ENCODE data around the gene GMPS. TPM values are rescaled to one million over a fixed set of nuclear protein-coding genes. Genes with fewer than 3 reads are reported as not detected.

Gene GMPS
- total RNA-seq, 1 experiment from 2014 or later: 136 TPM

DNA sequence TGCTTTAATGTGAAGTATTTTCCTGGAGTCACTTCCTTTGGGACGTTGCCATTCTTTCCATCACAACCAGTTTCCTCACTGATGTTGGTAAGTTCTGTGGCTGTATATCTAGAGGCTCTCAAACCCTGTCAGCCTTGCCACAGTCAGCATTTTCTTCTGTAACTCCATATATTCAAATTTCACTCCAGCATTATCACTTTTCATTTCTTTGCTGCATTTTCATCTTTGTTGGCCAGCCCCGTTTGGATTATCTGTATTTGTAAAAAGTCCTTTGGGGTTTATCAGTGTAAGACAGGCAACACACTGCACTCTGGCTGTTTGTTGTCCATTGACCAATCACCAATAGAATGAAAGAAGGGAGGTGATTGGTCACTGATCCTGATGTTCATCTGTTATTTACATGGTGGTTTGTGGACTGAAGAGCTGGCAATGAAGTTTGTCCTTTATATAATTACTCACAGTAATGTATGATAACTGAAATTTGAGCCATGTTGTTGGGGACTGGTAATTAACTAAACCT is 20.3 kb downstream of the GMPS start:
- H3K9me3 Mint-ChIP-seq: no peaks in the 10 kb centered on the region
- no peak for TF ChIP-seq SMAD4 (CRISPR knock-in tag; IDR thresholded peaks at IDR 0.05)
- TF ChIP-seq FOXJ3 (CRISPR knock-in tag; IDR thresholded peaks at IDR 0.05; ENCODE audit: borderline replicate concordance): no peak
- TF ChIP-seq TEAD4 (CRISPR knock-in tag; IDR thresholded peaks at IDR 0.05): no peak
- no peak for TF ChIP-seq ELF4 (CRISPR knock-in tag; IDR thresholded peaks at IDR 0.05; ENCODE audit: low read depth)
- TF ChIP-seq, protein P1, sequence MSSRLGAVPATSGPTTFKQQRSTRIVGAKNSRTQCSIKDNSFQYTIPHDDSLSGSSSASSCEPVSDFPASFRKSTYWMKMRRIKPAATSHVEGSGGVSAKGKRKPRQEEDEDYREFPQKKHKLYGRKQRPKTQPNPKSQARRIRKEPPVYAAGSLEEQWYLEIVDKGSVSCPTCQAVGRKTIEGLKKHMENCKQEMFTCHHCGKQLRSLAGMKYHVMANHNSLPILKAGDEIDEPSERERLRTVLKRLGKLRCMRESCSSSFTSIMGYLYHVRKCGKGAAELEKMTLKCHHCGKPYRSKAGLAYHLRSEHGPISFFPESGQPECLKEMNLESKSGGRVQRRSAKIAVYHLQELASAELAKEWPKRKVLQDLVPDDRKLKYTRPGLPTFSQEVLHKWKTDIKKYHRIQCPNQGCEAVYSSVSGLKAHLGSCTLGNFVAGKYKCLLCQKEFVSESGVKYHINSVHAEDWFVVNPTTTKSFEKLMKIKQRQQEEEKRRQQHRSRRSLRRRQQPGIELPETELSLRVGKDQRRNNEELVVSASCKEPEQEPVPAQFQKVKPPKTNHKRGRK (CRISPR knock-in tag; IDR thresholded peaks at IDR 0.05; ENCODE audit: borderline replicate concordance): no peak
- TF ChIP-seq TEAD1 (CRISPR knock-in tag; IDR thresholded peaks at IDR 0.05): no peak
- TF ChIP-seq NFYB (CRISPR knock-in tag; conservative IDR thresholded peaks at IDR 0.05; ENCODE audit: low read depth): no peak
- TF ChIP-seq, protein P2, sequence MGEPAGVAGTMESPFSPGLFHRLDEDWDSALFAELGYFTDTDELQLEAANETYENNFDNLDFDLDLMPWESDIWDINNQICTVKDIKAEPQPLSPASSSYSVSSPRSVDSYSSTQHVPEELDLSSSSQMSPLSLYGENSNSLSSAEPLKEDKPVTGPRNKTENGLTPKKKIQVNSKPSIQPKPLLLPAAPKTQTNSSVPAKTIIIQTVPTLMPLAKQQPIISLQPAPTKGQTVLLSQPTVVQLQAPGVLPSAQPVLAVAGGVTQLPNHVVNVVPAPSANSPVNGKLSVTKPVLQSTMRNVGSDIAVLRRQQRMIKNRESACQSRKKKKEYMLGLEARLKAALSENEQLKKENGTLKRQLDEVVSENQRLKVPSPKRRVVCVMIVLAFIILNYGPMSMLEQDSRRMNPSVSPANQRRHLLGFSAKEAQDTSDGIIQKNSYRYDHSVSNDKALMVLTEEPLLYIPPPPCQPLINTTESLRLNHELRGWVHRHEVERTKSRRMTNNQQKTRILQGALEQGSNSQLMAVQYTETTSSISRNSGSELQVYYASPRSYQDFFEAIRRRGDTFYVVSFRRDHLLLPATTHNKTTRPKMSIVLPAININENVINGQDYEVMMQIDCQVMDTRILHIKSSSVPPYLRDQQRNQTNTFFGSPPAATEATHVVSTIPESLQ (CRISPR knock-in tag; IDR thresholded peaks at IDR 0.05): no peak
- ChIA-PET POLR2A (no interaction called here), CTCF (interaction anchor here (1.1 kb wide), 1 partner anchor 84 kb away, joined by 6 read pairs; the partner anchor contains the start of gene C3orf33)
- H3K27me3 Mint-ChIP-seq (ENCODE audit: low read depth): no peaks in the 10 kb centered on the region
- ATAC-seq (no peak; the same call in 1 of the 2 replicates), DNase-seq (ENCODE audit: low spot score) (no peak)
- H3K36me3 Mint-ChIP-seq: peaks cover 21% of the 10 kb centered on the region
- H3K4me3 Mint-ChIP-seq: no peak overlapping the region
- peaks cover 12% of the 10 kb centered on the region for H3K4me1 Mint-ChIP-seq
- H3K27ac Mint-ChIP-seq: no peak overlapping the region

DNA sequence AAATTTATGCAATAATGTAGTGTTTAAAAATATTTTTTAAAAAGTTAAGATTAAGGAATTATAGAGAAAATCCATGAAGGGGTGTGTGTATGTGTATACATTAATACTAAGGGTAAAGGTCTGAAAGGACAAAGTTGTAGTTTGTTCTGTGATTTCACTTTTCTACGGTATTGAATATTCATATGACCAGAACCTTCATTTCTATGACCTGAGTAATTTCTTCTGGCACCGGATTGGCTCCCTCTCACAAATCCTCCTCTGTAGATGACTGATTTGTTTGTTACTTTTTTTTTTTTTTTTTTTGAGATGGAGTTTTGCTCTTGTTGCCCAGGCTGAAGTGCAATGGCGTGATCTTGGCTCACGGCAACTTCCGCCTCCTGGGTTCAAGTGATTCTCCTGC is 20.9 kb downstream of the GMPS start:
- ChIA-PET CTCF (interaction anchor here (0.7 kb wide), 1 partner anchor 59 kb away, joined by 3 read pairs; no protein-coding TSS in a partner anchor), POLR2A (no interaction called here)
- no peak for ATAC-seq
- no peak for DNase-seq (ENCODE audit: low spot score)
- Mint-ChIP-seq H3K36me3 (peaks cover 21% of the 10 kb centered on the region), H3K27ac (no peak overlapping the region), H3K27me3 (ENCODE audit: low read depth) (no peaks in the 10 kb centered on the region), H3K9me3 (no peaks in the 10 kb centered on the region), H3K4me1 (peaks cover 12% of the 10 kb centered on the region), H3K4me3 (no peak overlapping the region)
- TF ChIP-seq PRRX2 (CRISPR knock-in tag; IDR thresholded peaks at IDR 0.05) (no peak), HMGA2 (CRISPR knock-in tag; IDR thresholded peaks at IDR 0.05) (no peak), ZNF121 (CRISPR knock-in tag; IDR thresholded peaks at IDR 0.05) (no peak), NFATC4 (CRISPR knock-in tag; IDR thresholded peaks at IDR 0.05) (no peak), FOXP1 (CRISPR knock-in tag; IDR thresholded peaks at IDR 0.05; ENCODE audit: borderline replicate concordance) (no peak), ELF4 (CRISPR knock-in tag; IDR thresholded peaks at IDR 0.05; ENCODE audit: low read depth) (0 out of 2 replicates have a peak, but pooled peaks have one; percentile 26)

DNA sequence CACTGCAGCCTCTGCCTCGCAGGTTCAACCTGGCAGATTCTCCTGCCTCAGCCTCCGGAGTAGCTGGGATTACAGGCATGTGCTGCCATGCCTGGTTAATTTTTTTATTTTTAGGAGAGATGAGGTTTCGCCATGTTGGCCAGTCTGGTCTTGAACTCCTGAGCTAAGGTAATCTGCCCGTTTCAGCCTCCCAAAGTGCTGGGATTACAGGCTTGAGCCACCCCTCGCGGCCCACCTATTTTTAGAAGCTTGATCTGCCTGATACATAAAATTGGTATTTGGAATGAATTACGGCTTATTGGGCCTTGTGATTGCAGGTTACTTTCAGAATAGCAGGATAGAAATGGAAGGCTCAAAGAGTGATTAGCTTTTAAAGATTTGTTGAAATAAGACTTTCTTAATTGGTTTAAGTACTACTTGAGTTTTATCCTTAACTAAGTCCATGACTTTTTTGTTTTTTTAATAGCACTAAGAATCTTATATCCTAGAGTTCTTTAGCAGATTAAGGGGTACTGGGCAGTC is 25.0 kb downstream of the GMPS start:
- no peak for DNase-seq (ENCODE audit: low spot score)
- no peaks in the 10 kb centered on the region for H3K27me3 Mint-ChIP-seq (ENCODE audit: low read depth)
- no peak overlapping the region for H3K27ac Mint-ChIP-seq
- 0 out of 2 replicates have a peak, but pooled peaks cover 2% of the 10 kb centered on the region for H3K4me1 Mint-ChIP-seq
- H3K4me3 Mint-ChIP-seq: no peak overlapping the region
- peaks cover 46% of the 10 kb centered on the region for H3K36me3 Mint-ChIP-seq
- H3K9me3 Mint-ChIP-seq: no peaks in the 10 kb centered on the region
- ATAC-seq: no peak
- POLR2A ChIA-PET: no interaction called here
- CTCF ChIA-PET: no interaction called here
- TF ChIP-seq, protein P3, sequence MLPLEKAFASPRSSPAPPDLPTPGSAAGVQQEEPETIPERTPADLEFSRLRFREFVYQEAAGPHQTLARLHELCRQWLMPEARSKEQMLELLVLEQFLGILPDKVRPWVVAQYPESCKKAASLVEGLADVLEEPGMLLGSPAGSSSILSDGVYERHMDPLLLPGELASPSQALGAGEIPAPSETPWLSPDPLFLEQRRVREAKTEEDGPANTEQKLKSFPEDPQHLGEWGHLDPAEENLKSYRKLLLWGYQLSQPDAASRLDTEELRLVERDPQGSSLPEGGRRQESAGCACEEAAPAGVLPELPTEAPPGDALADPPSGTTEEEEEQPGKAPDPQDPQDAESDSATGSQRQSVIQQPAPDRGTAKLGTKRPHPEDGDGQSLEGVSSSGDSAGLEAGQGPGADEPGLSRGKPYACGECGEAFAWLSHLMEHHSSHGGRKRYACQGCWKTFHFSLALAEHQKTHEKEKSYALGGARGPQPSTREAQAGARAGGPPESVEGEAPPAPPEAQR (CRISPR knock-in tag; IDR thresholded peaks at IDR 0.05): no peak
- TF ChIP-seq NFE2L1 (CRISPR knock-in tag; IDR thresholded peaks at IDR 0.05): no peak
- TF ChIP-seq, protein P4, sequence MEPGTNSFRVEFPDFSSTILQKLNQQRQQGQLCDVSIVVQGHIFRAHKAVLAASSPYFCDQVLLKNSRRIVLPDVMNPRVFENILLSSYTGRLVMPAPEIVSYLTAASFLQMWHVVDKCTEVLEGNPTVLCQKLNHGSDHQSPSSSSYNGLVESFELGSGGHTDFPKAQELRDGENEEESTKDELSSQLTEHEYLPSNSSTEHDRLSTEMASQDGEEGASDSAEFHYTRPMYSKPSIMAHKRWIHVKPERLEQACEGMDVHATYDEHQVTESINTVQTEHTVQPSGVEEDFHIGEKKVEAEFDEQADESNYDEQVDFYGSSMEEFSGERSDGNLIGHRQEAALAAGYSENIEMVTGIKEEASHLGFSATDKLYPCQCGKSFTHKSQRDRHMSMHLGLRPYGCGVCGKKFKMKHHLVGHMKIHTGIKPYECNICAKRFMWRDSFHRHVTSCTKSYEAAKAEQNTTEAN (CRISPR knock-in tag; IDR thresholded peaks at IDR 0.05): no peak
- TF ChIP-seq FOXK1 (CRISPR knock-in tag; IDR thresholded peaks at IDR 0.05): no peak
- TF ChIP-seq FOXP1 (CRISPR knock-in tag; IDR thresholded peaks at IDR 0.05; ENCODE audit: borderline replicate concordance): no peak
- TF ChIP-seq NR3C1 (CRISPR knock-in tag; conservative IDR thresholded peaks at IDR 0.05; ENCODE audit: low read depth): no peak
- no peak for TF ChIP-seq ZNF263 (CRISPR knock-in tag; IDR thresholded peaks at IDR 0.05; ENCODE audit: low read depth)
- TF ChIP-seq, protein P2 (CRISPR knock-in tag; IDR thresholded peaks at IDR 0.05): no peak
- TF ChIP-seq, protein P5, sequence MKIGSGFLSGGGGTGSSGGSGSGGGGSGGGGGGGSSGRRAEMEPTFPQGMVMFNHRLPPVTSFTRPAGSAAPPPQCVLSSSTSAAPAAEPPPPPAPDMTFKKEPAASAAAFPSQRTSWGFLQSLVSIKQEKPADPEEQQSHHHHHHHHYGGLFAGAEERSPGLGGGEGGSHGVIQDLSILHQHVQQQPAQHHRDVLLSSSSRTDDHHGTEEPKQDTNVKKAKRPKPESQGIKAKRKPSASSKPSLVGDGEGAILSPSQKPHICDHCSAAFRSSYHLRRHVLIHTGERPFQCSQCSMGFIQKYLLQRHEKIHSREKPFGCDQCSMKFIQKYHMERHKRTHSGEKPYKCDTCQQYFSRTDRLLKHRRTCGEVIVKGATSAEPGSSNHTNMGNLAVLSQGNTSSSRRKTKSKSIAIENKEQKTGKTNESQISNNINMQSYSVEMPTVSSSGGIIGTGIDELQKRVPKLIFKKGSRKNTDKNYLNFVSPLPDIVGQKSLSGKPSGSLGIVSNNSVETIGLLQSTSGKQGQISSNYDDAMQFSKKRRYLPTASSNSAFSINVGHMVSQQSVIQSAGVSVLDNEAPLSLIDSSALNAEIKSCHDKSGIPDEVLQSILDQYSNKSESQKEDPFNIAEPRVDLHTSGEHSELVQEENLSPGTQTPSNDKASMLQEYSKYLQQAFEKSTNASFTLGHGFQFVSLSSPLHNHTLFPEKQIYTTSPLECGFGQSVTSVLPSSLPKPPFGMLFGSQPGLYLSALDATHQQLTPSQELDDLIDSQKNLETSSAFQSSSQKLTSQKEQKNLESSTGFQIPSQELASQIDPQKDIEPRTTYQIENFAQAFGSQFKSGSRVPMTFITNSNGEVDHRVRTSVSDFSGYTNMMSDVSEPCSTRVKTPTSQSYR (CRISPR knock-in tag; IDR thresholded peaks at IDR 0.05): no peak
- TF ChIP-seq NFATC4 (CRISPR knock-in tag; IDR thresholded peaks at IDR 0.05): no peak
- no peak for TF ChIP-seq ATF1 (CRISPR knock-in tag; IDR thresholded peaks at IDR 0.05)
